GM21360 (cell line): Measurements from ENCODE around the gene BACE1-AS.

Source experiments
- ATAC-seq: cut with Tn5 transposase; IDR thresholded peaks from one replicate; pipeline ENCODE4 v1.9.1; 2021; ENCODE audit warnings: mild to moderate bottlenecking, moderate library complexity; ENCODE audit not compliant: unreplicated experiment

Gene BACE1-AS

DNA sequence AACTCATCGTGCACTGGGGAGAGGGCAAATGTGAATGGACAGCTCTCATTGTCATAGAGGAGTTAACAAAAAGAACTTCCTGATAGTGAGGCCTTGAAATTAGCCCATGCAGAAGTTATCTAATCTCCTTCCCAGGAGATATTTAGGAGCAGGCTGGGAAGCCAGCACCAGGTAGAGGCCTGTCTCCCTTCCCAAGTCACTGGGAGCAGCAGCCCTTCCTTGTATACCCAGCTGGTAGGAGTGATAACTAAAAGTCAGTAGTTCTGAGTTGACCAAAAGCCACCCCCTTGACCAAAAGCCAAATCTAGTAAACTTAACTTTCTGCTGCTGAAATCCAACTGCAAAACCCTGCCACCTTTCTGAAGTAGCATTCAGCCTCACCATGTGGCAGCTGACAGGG, 1.4 kb upstream of the BACE1-AS start:
- ATAC-seq: no peak

DNA sequence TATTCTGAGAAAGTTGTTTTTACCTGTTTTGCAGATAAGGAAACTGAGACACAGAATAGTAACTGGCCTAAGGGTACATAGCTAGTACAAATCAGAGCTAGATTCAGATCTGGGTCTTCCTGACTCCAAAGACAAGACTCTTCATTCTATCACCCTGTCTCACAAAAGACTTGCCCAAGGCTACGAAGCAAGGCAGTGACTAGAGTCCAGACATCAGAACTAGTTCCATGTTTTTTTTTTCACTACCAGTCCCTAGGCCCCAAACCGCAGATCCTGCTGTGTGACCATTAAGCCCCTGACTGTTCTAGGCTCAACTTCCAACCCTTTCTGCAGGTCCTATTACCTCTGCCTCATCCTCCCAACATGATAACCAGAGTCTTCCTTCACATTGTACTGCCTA, 1.5 kb downstream of the BACE1-AS start:
- no peak for ATAC-seq

DNA sequence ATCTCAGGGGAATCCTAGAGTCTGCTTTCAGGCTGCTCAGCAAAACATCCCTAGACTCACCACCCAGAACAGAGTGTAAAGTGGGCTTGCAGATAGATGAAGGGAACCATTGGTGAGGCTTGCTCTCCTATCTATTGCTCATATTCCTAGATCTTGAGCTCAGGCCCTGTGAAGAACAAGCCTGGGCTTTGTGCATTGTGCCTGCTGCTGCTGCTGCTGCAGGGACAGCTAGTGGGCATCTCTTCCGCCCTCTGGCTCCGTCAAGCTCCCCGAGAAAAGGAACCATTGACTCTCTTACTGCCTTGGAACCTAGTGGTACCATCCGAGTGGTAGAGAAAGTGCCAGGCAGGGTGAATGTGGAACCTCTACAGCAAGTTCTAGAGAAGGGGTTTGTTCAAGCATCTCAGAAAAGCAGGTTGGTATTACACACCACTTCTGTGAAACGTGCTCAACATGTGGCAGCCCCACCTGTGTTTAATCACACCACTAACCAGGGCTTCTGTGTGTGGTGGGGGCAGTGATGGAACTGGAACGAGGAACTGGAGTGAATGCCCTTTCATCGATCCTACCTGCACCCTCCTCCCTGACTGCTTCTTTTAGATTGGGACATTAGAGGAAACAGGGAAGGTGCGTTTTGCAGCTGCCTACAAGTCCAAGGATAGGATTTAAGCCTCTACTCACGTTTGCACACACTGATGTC, 4.4 kb downstream of the BACE1-AS start:
- ATAC-seq: no peak

DNA sequence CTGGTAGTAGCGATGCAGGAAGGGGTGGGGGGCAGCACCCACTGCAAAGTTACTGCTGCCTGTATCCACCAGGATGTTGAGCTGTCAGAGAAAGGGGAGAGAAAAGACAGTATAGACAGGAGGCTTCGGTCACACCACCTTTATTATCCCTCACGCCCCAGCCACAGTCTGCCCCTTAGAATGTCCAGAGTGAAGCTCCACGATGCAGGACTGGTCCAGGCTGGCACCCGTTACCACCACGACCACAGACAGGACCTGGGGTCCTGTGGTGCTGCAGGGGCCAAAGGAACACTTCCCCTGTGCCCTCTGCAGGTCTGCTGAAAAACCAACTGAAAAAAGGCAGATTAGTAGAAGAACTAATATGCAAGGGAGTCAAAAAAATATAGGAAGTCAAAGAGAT, 5.7 kb downstream of the BACE1-AS start:
- ATAC-seq: no peak

DNA sequence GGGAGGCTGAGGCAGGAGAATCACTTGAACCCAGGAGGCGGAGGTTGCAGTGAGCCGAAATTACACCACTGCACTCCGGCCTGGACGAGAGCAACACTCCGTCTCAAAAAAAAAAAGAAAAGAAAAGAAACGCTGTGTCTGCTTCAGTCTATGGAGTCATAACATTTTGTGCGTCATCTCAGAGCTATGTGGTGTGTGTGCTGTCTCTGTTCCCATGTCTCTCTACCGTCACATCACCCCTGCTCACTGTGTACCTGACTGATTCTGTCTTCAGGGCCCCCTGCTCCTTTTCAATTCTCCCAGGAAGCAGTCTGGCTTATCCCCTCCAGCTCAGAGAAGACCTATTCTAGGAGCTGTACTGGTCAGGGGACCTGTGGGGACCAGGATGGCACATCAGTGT, 7.0 kb downstream of the BACE1-AS start:
- ATAC-seq: no peak

DNA sequence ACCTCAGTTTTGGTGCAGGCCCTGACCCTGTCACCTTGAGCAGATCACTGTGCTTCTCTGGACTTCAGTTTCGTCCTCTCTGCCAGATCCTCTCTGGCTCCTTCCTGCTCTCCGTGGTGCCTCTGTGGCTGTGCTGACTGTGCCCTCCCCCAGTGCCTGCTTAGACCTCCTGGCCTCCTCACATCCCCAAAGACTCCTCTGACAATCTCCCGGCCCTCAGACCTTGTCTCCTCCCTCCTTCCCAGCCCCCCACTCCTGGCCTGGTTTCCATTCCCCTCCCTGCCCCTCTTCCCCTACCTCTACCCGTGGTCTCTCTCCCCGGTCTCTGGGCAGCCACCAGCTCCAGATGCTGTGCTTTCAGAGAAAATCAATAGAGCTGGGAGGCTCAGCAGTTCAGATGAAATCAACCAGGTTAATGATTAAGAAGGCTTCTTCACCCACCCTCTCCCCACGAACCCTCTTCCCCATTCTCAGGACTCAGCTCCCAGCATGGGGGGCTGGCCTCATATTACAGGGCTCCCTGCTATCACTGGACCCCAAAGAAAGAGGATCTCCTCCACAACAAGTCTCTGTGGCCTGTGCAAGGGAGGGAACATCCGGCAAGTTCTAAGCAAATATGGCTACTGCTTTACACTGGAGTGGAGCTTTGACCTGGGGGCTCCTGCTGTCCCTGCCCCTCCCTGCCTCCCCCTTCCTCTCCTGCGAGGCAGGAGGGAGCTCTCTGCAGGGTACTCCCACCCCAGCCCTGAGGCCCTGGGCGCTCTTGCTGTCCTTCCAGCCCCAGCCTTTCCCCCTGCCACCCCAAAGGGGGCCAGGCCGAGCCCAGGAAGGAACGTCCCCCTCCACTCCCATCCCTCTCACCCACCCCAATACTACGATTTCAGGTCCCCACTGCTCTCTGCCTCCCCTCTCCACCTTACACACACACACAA, 8.5 kb downstream of the BACE1-AS start:
- ATAC-seq: no peak

DNA sequence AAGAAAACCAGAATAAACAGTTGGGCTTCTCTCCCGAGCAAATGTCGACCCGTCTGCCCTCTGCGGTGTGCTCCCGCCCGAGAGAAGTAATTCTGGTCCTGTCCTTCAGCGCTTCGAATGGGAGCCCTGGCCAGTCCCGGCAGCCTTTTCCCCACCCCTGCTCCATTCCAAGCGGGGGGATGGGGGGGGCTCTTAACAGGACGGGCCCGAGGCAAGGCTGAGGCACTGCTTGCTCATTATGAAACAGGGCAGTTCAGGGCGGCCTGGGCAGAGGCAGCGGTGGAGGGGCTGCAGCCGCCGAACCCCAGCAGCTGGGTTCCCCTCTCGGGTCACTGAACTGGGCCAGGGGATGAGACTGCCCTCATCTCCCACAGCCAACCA, 9.1 kb downstream of the BACE1-AS start:
- ATAC-seq: no peak

DNA sequence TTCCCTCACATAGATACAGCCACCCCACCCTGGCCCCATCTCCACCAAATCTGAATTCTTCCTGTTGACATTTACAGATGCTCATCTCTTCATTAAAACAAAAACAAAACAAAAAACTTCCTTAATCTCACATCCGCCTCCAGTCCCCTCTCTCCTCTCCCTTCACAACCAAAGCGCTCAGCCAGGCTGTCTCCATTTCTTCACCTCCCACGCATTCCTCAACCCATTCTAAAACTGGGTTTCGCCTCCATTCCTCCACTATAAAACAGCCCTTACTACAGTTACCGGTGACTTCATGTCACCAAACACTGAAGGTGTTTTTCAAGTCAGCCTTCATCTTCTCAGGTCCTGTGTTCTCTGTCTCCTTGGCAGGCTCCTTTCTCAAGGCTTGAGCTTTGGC, 9.6 kb downstream of the BACE1-AS start:
- ATAC-seq: no peak

DNA sequence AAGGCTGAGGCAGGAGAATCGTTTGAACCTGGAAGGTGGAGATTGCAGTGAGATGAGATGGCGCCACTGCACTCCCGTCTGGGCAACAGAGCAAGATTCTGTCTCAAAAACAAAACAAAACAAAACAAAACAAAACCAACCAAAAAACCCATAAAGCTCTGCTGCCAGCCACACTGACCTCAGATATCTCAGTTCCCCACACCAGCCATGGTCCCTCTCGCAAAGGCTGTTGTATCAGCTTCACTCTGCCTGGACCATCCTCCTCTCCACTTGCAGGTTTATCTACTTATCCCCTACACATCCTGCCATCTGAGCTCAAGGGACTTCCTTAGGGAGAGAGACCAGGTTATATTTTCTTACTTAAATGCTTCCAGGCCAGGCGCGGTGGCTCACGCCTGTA, 11.1 kb downstream of the BACE1-AS start:
- no peak for ATAC-seq

DNA sequence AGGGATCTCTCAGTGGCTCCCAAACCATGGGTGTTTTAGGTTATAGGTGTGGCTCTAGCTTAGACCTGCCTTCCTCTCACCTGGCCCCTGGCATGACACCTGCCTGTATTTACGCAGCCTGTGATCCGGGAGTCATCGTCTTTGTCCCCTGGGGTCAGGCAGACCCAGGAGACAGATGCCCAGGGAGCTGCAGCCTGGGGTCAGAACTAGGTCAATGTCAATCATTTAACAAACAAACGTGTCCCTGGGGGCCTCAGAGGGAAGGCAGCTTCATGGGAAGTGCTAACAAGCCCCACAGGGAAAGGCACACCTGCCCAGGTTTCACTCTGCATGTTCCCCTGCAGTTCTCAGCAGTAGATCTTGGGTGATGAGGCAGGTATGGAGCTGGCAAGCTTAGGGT, 12.0 kb downstream of the BACE1-AS start:
- no peak for ATAC-seq

DNA sequence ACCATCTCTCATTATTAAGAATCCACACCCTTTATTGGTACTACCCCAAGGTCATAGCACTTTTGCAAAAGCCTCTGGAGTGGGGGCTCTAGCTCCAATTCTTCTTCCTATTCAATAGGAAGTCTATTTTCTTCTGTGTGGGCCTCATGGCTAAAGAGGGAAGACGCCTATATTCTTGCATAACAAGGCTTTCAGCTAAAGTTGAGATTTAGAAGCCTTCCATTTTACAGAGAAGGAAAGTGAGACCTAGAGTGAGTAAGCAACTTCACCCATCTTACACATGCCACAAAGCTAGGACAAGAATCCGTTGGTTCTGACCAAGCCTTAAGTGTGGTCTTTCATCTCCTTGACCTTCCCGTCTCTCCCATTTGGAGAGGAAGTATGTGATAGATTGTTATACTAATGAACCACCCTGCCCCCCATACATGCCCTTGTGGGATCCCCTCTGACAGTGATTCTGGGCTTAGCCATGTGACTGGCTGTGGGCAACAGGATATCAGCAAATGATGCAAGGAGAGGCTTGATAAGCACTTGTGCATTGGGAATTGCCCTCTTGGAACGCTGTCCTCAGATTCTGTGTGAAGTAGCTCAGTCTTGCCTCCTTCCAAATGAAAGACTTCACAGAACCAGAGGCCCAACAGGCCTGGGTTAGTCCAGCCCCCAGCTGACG, 12.6 kb downstream of the BACE1-AS start:
- ATAC-seq: no peak

DNA sequence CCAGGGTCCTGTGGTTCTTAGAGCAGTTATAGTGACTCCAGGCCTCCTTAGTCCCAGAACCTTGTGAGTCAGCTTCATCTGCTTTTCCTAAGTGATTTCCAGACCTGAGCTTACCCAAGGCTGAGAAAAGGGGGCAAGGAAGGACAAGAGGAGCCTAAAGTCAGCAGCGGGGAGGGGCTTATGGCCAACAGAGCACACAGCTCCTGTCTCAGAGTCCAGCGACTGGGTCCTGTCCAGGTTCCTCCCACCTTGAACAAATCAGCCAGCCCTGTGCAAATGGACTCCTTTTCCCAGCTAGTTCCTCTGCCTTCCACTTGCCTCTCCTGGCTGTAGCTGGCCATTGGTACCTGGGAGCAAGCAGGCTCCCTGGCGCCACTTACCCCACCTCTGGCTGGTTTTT, 14.0 kb downstream of the BACE1-AS start:
- ATAC-seq: no peak

DNA sequence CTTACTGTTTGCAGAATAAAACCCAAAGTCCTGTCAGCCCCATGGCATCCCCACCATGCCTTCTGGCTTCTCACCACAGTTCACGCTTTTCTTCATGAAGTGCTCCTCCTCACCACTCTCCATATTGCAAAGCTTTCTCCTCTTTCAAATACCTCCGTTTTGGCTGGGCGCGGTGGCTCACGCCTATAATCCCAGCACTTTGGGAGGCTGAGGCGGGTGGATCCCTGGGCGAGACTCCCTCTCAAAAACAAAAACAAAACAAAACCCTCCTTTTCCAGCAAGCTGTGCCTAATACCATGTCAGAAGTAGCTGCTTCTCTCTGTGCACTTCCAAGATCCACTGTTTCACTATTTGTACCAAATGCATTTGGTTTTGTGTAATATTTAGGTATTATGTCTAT, 18.2 kb downstream of the BACE1-AS start:
- ATAC-seq: no peak

DNA sequence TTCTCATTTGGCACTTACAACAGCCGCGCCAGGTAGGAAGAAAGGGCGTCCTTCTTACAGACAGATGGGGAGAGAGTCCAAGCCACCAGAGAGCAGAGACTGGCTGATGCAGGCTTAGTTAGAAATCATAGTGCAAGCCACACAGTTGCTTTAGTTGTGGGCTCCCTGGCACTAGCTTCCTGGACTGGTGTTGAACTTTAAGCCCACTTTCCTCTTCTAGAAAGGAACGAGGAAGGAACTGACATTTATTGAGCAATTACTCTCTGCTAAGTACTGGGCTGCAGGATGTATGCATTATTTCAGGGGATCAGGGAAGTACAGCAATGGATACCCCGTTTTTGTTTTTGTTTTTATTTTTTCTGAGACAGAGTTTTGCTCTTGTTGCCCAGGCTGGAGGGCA, 21.9 kb downstream of the BACE1-AS start:
- no peak for ATAC-seq

DNA sequence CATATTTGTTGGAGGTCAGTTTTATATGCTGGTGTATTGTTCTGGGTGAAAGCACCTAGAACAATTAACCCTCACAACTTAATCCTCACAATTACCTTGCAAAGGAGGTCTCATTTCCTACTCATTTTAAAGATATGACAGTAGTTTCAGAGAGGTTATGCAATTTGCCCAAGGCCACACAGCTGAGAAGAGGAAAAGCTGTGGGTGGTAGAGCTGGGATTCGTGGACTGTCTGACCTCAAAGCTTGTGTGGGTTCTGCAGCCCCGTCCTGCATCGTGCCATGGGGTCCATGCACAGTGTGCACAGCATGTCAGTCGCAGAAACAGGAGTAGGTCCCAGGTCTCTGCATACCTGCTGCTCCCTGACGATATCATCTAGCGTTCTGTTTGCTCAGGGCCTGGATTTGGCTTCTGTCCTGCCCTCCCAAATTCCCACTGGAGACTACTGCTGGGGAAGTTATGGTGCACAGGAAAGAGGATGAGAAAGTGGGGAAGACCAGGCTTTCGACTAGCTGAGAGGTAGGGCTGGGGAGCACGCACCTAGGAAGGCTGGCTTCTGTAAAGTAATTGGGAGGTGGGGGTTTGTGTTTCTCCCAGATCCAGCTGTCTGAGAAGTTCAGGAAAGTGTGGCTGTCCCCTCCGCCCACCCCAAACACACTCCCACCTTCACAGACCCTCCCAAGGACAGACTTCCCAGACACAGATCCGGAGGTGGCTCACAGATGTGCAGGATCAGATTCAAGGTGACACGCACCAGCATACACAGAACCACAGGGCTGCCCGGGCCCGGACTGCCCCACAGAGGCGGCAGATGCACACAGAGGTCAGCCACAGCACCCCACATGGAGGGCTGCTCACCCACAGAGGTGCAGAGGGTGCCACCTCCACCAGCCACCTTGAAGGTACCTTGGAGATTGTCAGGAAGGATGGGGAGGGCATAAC, 23.0 kb downstream of the BACE1-AS start:
- no peak for ATAC-seq

DNA sequence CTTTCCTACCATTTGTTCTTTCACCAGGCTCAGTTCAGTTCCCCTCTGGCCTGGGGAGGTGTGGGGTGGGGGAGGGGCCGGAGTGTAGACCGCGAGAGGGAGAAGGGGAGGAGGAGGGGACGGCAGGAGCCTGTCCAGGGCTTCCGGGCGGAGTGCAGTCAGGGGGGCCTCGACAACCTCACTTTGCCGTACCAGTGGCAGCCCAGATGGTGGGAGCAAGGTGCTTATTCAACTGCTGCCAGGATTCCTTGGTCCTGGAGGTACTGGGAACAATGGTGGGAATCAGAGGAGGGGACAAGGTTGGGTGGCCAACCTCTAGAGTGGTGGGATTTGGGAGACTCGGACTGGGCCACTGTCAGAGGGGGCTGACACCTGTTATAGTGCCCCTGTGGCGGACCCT, 23.7 kb downstream of the BACE1-AS start:
- ATAC-seq: no peak

DNA sequence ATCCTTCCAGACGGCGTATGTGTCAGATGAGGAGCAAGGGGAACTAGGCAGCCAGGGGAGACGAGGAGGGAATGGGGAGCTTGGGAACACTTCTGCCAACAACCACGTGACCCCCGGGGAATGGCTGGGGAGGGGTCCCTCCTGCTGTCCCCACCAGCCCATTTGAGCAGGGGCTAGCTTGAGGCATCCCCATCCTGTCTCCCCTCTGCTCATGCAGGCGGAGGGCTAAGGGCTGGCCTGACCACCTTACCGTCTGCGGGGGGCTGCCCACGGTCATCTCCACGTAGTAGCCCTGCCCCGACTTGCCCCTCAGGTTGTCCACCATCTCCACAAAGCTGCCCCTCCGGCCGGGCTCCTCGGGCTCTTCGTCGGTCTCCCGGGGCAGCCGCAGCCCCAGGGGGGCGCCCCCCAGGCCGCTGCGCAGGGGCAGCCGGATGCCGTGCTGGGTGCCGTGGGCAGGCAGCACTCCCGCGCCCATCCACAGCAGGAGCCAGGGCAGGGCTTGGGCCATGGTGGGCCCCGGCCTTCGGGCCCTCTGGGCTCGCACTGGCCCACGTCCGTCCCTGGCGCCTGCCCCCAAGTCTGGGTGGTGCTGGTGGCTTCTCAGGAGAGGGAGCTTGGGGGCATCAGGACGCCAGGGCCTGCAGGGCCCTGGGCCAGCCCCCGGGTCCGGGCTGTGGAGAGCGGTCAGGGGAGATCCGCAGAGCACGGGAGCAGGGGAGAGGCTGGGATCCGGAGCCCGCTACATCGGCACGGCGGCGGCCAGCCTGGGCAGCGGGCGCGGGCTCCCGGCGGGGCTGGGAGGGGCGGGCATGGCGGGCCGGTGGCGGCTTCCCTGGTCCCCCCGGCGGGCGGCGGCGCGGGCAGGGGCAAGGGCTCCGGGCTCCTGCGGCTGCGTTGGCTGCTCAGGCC, 24.4 kb downstream of the BACE1-AS start:
- ATAC-seq: no peak

DNA sequence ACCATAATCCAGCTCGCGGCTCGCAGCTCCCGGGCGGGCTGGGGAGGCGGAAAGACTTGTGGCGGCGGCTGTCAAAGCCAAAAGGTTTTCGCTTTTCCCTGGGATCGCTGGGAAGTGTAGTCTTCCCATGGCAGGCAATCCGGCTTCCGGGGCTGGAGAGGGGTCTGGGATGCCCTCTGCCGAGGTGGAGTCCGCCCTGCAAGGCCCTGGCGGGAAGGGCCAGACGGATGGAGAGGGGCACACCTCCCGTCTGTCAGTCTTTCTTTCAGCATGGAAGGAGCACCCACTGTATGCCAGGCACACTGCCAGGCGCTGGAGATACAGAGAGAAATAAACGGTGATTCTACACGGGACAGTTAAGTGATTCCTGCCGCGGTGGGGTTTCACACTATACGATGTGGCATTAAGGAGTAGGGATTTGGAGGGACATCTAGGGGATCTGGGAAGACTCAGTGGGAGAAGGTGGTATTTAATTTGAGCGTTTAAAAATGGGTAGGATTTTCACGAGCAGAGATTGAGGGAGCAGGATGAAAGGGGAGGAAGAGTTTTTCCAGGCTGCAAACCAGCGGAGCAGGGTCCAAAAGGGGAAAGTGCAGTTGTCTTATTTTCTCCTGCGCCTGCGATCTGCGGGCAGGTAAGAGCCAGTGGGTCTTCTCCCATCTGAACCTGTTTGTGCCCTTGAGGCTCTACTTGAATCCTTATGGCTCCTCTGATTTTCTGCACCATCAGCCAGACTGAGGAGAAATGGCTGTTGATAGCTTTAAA, 25.2 kb downstream of the BACE1-AS start, which contains the start of gene BACE1:
TSS of gene BACE1 (minus strand) at position 60 of the 765 bp plus-strand sequence. CDS start 461 bp downstream, outside the sequence.
- no peak for ATAC-seq

DNA sequence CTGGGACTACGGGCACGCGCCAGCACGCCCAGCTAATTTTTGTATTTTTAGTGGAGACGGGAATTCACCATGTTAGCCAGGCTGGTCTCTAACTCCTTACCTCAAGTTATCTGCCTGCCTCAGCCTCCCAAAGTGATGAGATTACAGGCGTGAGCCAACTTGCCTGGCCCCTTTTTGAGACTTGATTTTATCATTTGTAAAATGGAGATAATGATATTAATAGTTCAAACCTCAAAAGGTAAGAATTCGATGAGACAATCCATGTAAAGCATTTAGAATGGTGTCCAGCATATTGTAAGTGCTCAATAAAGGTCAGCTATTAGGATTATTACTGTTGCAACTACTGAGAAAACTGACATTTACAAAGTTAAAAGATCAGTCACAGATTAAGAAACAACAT, 27.6 kb downstream of the BACE1-AS start:
- ATAC-seq: no peak
